Measurements from ENCODE around the gene TRAF3IP1.

Gene TRAF3IP1

DNA sequence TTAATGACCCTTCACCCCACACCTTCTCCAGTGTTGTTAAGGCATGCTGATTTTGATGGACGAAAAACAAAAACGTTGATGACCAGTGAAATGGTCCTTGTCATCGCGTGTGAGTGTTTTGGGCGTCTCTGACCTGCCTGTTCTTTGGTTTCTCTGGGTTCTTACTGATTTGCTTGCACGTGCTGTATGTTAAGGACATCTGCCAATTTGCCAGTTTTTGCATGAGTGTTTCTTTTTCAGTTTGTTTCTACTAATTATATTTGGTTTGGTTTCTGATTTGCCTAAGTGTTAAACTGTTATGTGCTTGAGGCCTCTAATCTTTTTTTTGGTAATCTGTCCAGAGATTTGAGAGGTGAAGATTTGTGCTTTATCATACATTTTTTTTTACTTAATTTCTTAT is 14.6 kb downstream of the TRAF3IP1 start:
- TF ChIP-seq SIN3A (IDR thresholded peaks at IDR 0.05; ENCODE audit: borderline replicate concordance, insufficient read depth, low read length), result no peak
- TF ChIP-seq REST (IDR thresholded peaks at IDR 0.05; ENCODE audit: insufficient read depth in 1 of 2, low read depth in 2 of 2, low read length in 2 of 2), result no peak
- no peak for TF ChIP-seq TAF1 (IDR thresholded peaks at IDR 0.05; ENCODE audit: borderline replicate concordance, insufficient read depth, low read length)
- no peak for TF ChIP-seq FOXP2 (optimal IDR thresholded peaks at IDR 0.05; ENCODE audit: borderline replicate concordance, extremely low read depth, extremely low read length, insufficient read depth)
- no peak for TF ChIP-seq POLR2AphosphoS5 (IDR thresholded peaks at IDR 0.05; ENCODE audit: low read depth, low read length)

- no peak for TF ChIP-seq POLR2AphosphoS5 (IDR thresholded peaks at IDR 0.05; ENCODE audit: low read depth, low read length)
- no peak for TF ChIP-seq REST (IDR thresholded peaks at IDR 0.05; ENCODE audit: insufficient read depth in 1 of 2, low read depth in 2 of 2, low read length in 2 of 2)
- TF ChIP-seq TAF1 (IDR thresholded peaks at IDR 0.05; ENCODE audit: borderline replicate concordance, insufficient read depth, low read length), result no peak
- TF ChIP-seq SIN3A (IDR thresholded peaks at IDR 0.05; ENCODE audit: borderline replicate concordance, insufficient read depth, low read length), result no peak
- no peak for TF ChIP-seq FOXP2 (optimal IDR thresholded peaks at IDR 0.05; ENCODE audit: borderline replicate concordance, extremely low read depth, extremely low read length, insufficient read depth)
These were observed 15.8 kb downstream of the TRAF3IP1 start for GRCh38 chr2:238336151-238336550.

GRCh38 chr2:238336793-238337444 is 16.6 kb downstream of the TRAF3IP1 start:
- TF ChIP-seq POLR2AphosphoS5 (IDR thresholded peaks at IDR 0.05; ENCODE audit: low read depth, low read length) (no peak), FOXP2 (optimal IDR thresholded peaks at IDR 0.05; ENCODE audit: borderline replicate concordance, extremely low read depth, extremely low read length, insufficient read depth) (no peak), TAF1 (IDR thresholded peaks at IDR 0.05; ENCODE audit: borderline replicate concordance, insufficient read depth, low read length) (no peak), REST (IDR thresholded peaks at IDR 0.05; ENCODE audit: insufficient read depth in 1 of 2, low read depth in 2 of 2, low read length in 2 of 2) (no peak), SIN3A (IDR thresholded peaks at IDR 0.05; ENCODE audit: borderline replicate concordance, insufficient read depth, low read length) (no peak)

- no peak for TF ChIP-seq TAF1 (IDR thresholded peaks at IDR 0.05; ENCODE audit: borderline replicate concordance, insufficient read depth, low read length)
- no peak for TF ChIP-seq FOXP2 (optimal IDR thresholded peaks at IDR 0.05; ENCODE audit: borderline replicate concordance, extremely low read depth, extremely low read length, insufficient read depth)
- no peak for TF ChIP-seq REST (IDR thresholded peaks at IDR 0.05; ENCODE audit: insufficient read depth in 1 of 2, low read depth in 2 of 2, low read length in 2 of 2)
- no peak for TF ChIP-seq SIN3A (IDR thresholded peaks at IDR 0.05; ENCODE audit: borderline replicate concordance, insufficient read depth, low read length)
- TF ChIP-seq POLR2AphosphoS5 (IDR thresholded peaks at IDR 0.05; ENCODE audit: low read depth, low read length), result no peak
These were observed 17.5 kb downstream of the TRAF3IP1 start for GRCh38 chr2:238337846-238338245.

Measured in PFSK-1 (cell line).